ENCODE measurements around the gene TMEM178A.

GRCh38 chr2:39762448-39762847 lies 96.7 kb downstream of the TMEM178A start:
- no peak for TF ChIP-seq EZH2 (IDR thresholded peaks at IDR 0.05; ENCODE audit: insufficient read depth, poor library complexity, severe bottlenecking)
- no peak for TF ChIP-seq EZH2phosphoT487 (IDR thresholded peaks at IDR 0.05; ENCODE audit: insufficient read depth, low read depth)

Measured in GM23248 (cell line).